Naive thymus-derived CD8-positive, alpha-beta T cell (primary cell): Measurements from ENCODE around the gene SORCS2. TPM values are rescaled to one million over a fixed set of nuclear protein-coding genes. Genes with fewer than 3 reads are reported as not detected.
A peak's percentile ranks its signal among the peaks of the same experiment; 100 is the strongest.

Experiments used
- ATAC-seq, 2 donors: fragments of 150-1000 bp; cut with Tn5 transposase in 1 of 2; sonication (Bioruptor Pico), chemical (Tn5 transposase) in 1 of 2; 1 replicate in 1 of 2; 2 replicates in 1 of 2; pipeline ENCODE4 v1.10.0; 2021; ENCODE audit warnings: mild to moderate bottlenecking in 2 of 2, moderate library complexity in 2 of 2
- POLR2A ChIA-PET: fragments of 350-600 bp; sonication (Branson Sonifier 250); formaldehyde crosslinking; loops from one replicate; lab custom pipeline; 2021; ENCODE audit warnings: antibody characterized with exemption; lab: Charles Lee
- DNase-seq, 10 donors: peaks; one replicate each; pipeline versions ENCODE4 v3.0.0 to v3.0.0-alpha.2; 2020 to 2022
- H3K27ac Mint-ChIP-seq, 10 donors: one replicate each; pipeline ENCODE4 v1.8.0; 2020 to 2022; ENCODE audit warnings: mild to moderate bottlenecking in 10 of 10, mixed read lengths in 10 of 10, moderate library complexity in 4 of 10, inconsistent platforms in 1 of 10
- H3K27me3 Mint-ChIP-seq, 5 donors: one replicate each; pipeline ENCODE4 v1.8.0; 2021 to 2022; ENCODE audit warnings: mixed read lengths in 5 of 5
- H3K36me3 Mint-ChIP-seq, 3 donors: one replicate each; pipeline ENCODE4 v1.8.0; 2020 to 2022; ENCODE audit warnings: mixed read lengths in 3 of 3, mild to moderate bottlenecking in 2 of 3, inconsistent platforms in 1 of 3
- H3K4me1 Mint-ChIP-seq, 4 donors: one replicate each; pipeline ENCODE4 v1.8.0; 2021 to 2022; ENCODE audit warnings: mixed read lengths in 4 of 4
- H3K4me3 Mint-ChIP-seq, 10 donors: one replicate each; pipeline ENCODE4 v1.8.0; 2020 to 2022; ENCODE audit warnings: mild to moderate bottlenecking in 10 of 10, mixed read lengths in 10 of 10, moderate library complexity in 6 of 10, inconsistent platforms in 1 of 10
- H3K9me3 Mint-ChIP-seq, 9 donors: one replicate each; pipeline ENCODE4 v1.8.0; 2020 to 2022; ENCODE audit warnings: mixed read lengths in 9 of 9, mild to moderate bottlenecking in 3 of 9, inconsistent platforms in 1 of 9, moderate library complexity in 1 of 9
- polyA plus RNA-seq, 3 donors: library from polyadenylated mRNA; unstranded; fragments of 300-500 nt; fragmentation: Illumina TruSeq; gene quantifications; one replicate each; pipeline ENCODE4 v1.2.3, GENCODE V29; 2021
- total RNA-seq, 8 experiments: library from RNA in 2 of 8; stranded (reverse) in 2 of 8; gene quantifications; one replicate each; pipeline ENCODE4 v1.2.3 and lab custom pipeline; 2021 to 2026

The SORCS2 gene
- total and polyA plus RNA-seq, 5 experiments from 2014 or later, result not detected

GRCh38 chr4:7309636-7310390, 117.5 kb downstream of the SORCS2 start:
- Mint-ChIP-seq H3K9me3 (peaks cover 0 to 3% (median 0%) of the 10 kb centered on the region in 9 donors), H3K27me3 (peaks cover 5 to 29% (median 18%) of the 10 kb centered on the region in 5 donors), H3K27ac (no peak overlapping the region), H3K36me3 (no peaks in the 10 kb centered on the region), H3K4me1 (peaks cover 0 to 3% (median 0%) of the 10 kb centered on the region in 4 donors), H3K4me3 (no peak overlapping the region)
- POLR2A ChIA-PET, result no interaction called here
- no peak for DNase-seq
- no peak for ATAC-seq

DNA sequence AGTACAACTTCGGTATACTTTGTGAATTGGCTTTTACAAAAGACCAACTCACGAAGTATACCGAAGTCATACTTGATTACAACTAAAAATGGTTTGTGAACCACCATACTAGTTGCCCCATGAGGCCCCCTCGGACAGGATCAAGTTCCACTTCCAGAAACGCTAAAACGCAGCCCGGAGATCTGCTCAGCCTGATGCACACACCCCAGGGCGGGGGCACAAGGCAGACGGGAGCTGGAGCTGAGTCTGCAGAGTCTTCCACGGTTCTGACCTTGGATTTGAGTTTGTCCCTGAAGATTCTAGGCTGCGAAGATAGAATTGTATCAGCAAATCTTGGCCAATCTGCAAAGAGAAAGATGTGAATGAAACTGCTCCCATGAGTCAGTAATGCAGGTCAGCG, 118.1 kb downstream of the SORCS2 start:
- Mint-ChIP-seq H3K4me1 (peaks cover 0 to 3% (median 0%) of the 10 kb centered on the region in 4 donors), H3K36me3 (no peaks in the 10 kb centered on the region), H3K27me3 (peaks cover 5 to 33% (median 18%) of the 10 kb centered on the region in 5 donors), H3K9me3 (peaks cover 0 to 3% (median 0%) of the 10 kb centered on the region in 9 donors), H3K27ac (no peak overlapping the region), H3K4me3 (no peak overlapping the region)
- POLR2A ChIA-PET, result no interaction called here
- ATAC-seq (no peak), DNase-seq (no peak)

- Mint-ChIP-seq H3K4me3 (no peak overlapping the region), H3K36me3 (peaks cover 0 to 4% (median 0%) of the 10 kb centered on the region in 3 donors), H3K9me3 (peaks cover 0 to 8% (median 0%) of the 10 kb centered on the region in 9 donors), H3K4me1 (peaks cover 0 to 3% (median 0%) of the 10 kb centered on the region in 4 donors), H3K27me3 (peaks cover 9 to 40% (median 23%) of the 10 kb centered on the region in 5 donors), H3K27ac (no peak overlapping the region)
- POLR2A ChIA-PET, result no interaction called here
- DNase-seq (no peak), ATAC-seq (no peak)
Measured at GRCh38 chr4:7311205-7311604, 118.9 kb downstream of the SORCS2 start.

GRCh38 chr4:7312691-7313090, 120.4 kb downstream of the SORCS2 start:
- Mint-ChIP-seq H3K9me3 (peaks cover 0 to 20% (median 0%) of the 10 kb centered on the region in 9 donors), H3K4me1 (peaks cover 0 to 3% (median 0%) of the 10 kb centered on the region in 4 donors)
- no peak for ATAC-seq

DNA sequence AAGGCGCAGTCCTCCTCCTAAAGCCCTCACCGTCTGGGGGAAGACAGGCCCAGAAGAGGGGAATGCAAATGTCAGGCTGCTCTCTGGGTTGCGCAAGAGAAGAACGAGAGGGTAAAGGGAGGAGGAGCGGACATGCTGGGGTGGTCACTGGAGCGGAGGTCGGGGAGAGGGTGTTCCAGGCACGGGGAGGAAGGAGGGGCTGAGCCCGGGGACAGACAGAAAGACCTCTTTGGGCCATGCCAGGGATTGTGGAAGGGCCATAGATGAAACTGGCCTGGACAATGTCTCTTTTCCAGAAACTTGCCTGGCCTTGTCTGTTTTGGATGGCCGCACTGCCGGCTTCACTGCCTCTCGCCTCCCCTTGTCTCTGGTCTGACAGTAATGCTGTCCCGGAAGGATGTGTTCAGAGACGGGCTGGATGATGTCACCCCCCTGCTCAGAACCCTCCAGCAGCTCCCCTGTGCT, 121.0 kb downstream of the SORCS2 start:
- Mint-ChIP-seq H3K36me3 (peaks cover 0 to 7% (median 0%) of the 10 kb centered on the region in 3 donors), H3K27ac (no peak overlapping the region), H3K4me3 (no peak overlapping the region), H3K4me1 (peaks cover 0 to 3% (median 0%) of the 10 kb centered on the region in 4 donors), H3K9me3 (peaks cover 0 to 22% (median 1%) of the 10 kb centered on the region in 9 donors), H3K27me3 (peaks cover 7 to 30% (median 11%) of the 10 kb centered on the region in 5 donors)
- POLR2A ChIA-PET, result no interaction called here
- DNase-seq (no peak), ATAC-seq (no peak)

More at GRCh38 chr4:7312691-7313090, 120.4 kb downstream of the SORCS2 start:
- DNase-seq, result no peak
- H3K4me3 Mint-ChIP-seq, result no peak overlapping the region
- POLR2A ChIA-PET, result no interaction called here
- peaks cover 8 to 37% (median 12%) of the 10 kb centered on the region in 5 donors for H3K27me3 Mint-ChIP-seq
- H3K36me3 Mint-ChIP-seq, result peaks cover 0 to 4% (median 0%) of the 10 kb centered on the region in 3 donors
- H3K27ac Mint-ChIP-seq, result no peak overlapping the region

DNA sequence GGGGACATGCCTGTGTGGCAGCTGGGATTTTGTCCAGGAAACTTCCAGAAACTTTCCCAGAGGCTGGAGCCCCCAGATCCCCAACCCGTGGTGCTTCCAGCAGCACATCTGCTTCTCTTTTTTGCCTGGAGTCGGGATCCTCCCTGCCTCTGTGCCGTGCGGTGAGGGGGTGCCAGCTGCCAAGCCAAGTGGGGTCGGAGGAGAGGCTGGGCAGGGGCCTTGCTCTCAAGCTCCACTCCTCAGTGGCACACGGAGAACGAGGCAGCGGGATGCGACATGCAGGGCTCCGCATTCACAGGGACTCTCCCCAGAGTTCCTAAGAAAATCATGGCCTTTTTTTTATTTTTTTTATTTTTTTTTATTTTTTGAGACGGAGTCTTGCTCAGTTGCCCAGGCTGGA, 121.7 kb downstream of the SORCS2 start:
- ATAC-seq (no peak), DNase-seq (no peak)
- H3K27ac Mint-ChIP-seq, result no peak overlapping the region
- H3K4me3 Mint-ChIP-seq, result no peak overlapping the region
- H3K4me1 Mint-ChIP-seq, result peaks cover 0 to 3% (median 0%) of the 10 kb centered on the region in 4 donors
- peaks cover 0 to 28% (median 8%) of the 10 kb centered on the region in 9 donors for H3K9me3 Mint-ChIP-seq
- H3K36me3 Mint-ChIP-seq, result peaks cover 0 to 13% (median 0%) of the 10 kb centered on the region in 3 donors
- POLR2A ChIA-PET, result no interaction called here
- peaks cover 6 to 24% (median 8%) of the 10 kb centered on the region in 5 donors for H3K27me3 Mint-ChIP-seq

DNA sequence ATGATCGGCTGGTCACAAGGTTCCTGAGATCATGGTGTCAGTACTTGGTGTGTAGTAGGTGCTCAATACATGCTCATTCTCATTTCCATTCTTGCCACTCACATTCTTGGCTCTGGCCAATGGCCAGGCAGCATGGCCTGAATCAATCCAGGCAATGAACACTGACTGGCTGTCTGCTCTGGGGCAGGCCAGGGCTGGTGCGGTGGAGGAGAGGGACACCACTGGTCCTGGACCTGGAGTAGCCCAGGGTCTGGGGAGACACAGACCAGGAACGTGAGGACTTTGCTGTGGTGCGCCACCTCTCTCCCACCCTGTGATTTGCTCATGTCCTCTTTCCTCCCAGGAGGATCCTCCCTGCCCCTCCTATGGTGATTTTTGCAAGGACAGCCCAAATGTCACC, 122.9 kb downstream of the SORCS2 start:
- POLR2A ChIA-PET, result no interaction called here
- H3K27me3 Mint-ChIP-seq, result peaks cover 6 to 15% (median 8%) of the 10 kb centered on the region in 5 donors
- ATAC-seq, result no peak
- H3K27ac Mint-ChIP-seq, result no peak overlapping the region
- H3K36me3 Mint-ChIP-seq, result peaks cover 0 to 13% (median 0%) of the 10 kb centered on the region in 3 donors
- no peak for DNase-seq
- no peak overlapping the region for H3K4me3 Mint-ChIP-seq
- H3K4me1 Mint-ChIP-seq, result peaks cover 0 to 3% (median 0%) of the 10 kb centered on the region in 4 donors
- peaks cover 0 to 34% (median 19%) of the 10 kb centered on the region in 9 donors for H3K9me3 Mint-ChIP-seq

GRCh38 chr4:7315935-7316334, 123.6 kb downstream of the SORCS2 start:
- H3K9me3 Mint-ChIP-seq, result peaks cover under 1 to 41% (median 24%) of the 10 kb centered on the region in 9 donors
- peaks cover 6 to 15% (median 8%) of the 10 kb centered on the region in 5 donors for H3K27me3 Mint-ChIP-seq
- peaks cover 0 to 13% (median 0%) of the 10 kb centered on the region in 3 donors for H3K36me3 Mint-ChIP-seq
- peaks cover 0 to 3% (median 0%) of the 10 kb centered on the region in 4 donors for H3K4me1 Mint-ChIP-seq
- POLR2A ChIA-PET, result no interaction called here
- H3K4me3 Mint-ChIP-seq, result no peak overlapping the region
- no peak overlapping the region for H3K27ac Mint-ChIP-seq
- no peak for DNase-seq
- ATAC-seq, result no peak

GRCh38 chr4:7319024-7319423, 126.7 kb downstream of the SORCS2 start:
- DNase-seq, result no peak
- H3K4me3 Mint-ChIP-seq, result no peak overlapping the region
- POLR2A ChIA-PET, result no interaction called here
- peaks cover 0 to 13% (median 0%) of the 10 kb centered on the region in 3 donors for H3K36me3 Mint-ChIP-seq
- H3K9me3 Mint-ChIP-seq, result peaks cover 3 to 46% (median 26%) of the 10 kb centered on the region in 9 donors
- ATAC-seq, result no peak
- H3K27me3 Mint-ChIP-seq, result peaks cover 4 to 15% (median 7%) of the 10 kb centered on the region in 5 donors
- no peak overlapping the region for H3K27ac Mint-ChIP-seq
- no peaks in the 10 kb centered on the region for H3K4me1 Mint-ChIP-seq

DNA sequence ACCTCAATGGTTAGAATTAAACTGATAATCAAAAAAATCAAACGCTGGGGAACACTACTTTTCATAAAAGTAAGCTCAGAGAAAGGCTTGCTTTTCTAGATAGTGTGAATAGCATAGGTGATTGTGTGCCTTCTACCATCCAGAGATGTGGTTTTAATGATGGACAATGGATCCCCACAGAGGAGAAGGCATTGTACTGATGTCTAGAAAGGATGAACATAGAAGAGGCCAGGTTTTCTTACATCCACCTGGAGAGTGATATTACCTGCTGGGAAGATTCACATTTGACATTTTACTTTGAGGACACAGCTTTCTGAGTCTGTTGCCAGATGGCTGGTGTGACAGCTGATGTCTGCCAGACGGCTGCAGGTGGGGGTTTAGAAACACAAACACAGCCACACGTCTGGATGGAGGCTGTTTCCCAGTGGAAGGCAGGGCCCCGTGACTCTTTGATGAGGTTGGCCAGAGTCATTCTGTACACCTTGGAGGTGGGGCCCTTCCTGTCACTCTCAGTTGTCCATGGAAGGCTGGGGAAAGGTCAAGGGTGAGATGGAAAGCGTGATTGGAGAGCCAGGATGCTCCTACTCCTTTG, 128.0 kb downstream of the SORCS2 start:
- peaks cover 0 to 13% (median 0%) of the 10 kb centered on the region in 3 donors for H3K36me3 Mint-ChIP-seq
- H3K27ac Mint-ChIP-seq, result peak overlapping the region in 1 of 10 donors; percentile 10
- peaks cover 4 to 12% (median 7%) of the 10 kb centered on the region in 5 donors for H3K27me3 Mint-ChIP-seq
- ATAC-seq, result no peak
- peaks cover 3 to 46% (median 26%) of the 10 kb centered on the region in 9 donors for H3K9me3 Mint-ChIP-seq
- no peak overlapping the region for H3K4me3 Mint-ChIP-seq
- H3K4me1 Mint-ChIP-seq, result peaks cover 0 to 2% (median under 1%) of the 10 kb centered on the region in 4 donors
- POLR2A ChIA-PET, result no interaction called here
- DNase-seq, result no peak

GRCh38 chr4:7322166-7322991, 130.0 kb downstream of the SORCS2 start:
- peaks cover 3 to 33% (median 22%) of the 10 kb centered on the region in 9 donors for H3K9me3 Mint-ChIP-seq
- H3K4me1 Mint-ChIP-seq, result peaks cover 0 to 2% (median under 1%) of the 10 kb centered on the region in 4 donors
- no peak overlapping the region for H3K4me3 Mint-ChIP-seq
- H3K27ac Mint-ChIP-seq, result peak overlapping the region in 1 of 10 donors; percentile 31
- ATAC-seq (no peak), DNase-seq (peak in 1 of 10 donors; percentile 26)
- POLR2A ChIA-PET, result no interaction called here
- H3K27me3 Mint-ChIP-seq, result peaks cover 0 to 6% (median 6%) of the 10 kb centered on the region in 5 donors
- H3K36me3 Mint-ChIP-seq, result peaks cover 0 to 9% (median 0%) of the 10 kb centered on the region in 3 donors

DNA sequence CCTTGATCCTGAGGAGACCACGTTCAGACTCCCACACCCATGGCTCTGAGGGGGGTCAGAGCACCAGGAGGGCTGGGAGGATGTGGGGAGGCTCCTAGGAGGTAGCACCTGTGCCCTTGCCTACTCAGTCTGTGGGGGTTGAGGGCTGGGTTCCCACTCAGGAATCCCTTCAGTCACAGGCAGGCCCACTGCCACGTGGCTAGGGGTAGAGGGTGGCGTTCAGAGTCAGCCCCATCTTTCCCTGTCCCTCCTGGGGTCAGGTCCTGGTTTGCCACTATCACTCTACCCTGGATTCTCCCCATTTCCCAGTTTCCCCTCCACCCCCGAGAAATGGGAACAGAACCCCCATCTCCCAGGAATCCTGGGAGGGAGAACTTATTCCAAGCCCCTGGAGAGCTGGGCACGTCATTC, 131.1 kb downstream of the SORCS2 start:
- Mint-ChIP-seq H3K9me3 (peaks cover 3 to 31% (median 19%) of the 10 kb centered on the region in 9 donors), H3K4me3 (no peak overlapping the region), H3K27me3 (peaks cover 0 to 9% (median 6%) of the 10 kb centered on the region in 5 donors), H3K36me3 (peaks cover 0 to 6% (median 0%) of the 10 kb centered on the region in 3 donors), H3K4me1 (peaks cover 0 to 2% (median under 1%) of the 10 kb centered on the region in 4 donors), H3K27ac (no peak overlapping the region)
- ATAC-seq, result no peak
- DNase-seq, result no peak
- POLR2A ChIA-PET, result no interaction called here
